ENCODE results near the gene KIF17. TPM values are rescaled to one million over a fixed set of nuclear protein-coding genes. Genes with fewer than 3 reads are reported as not detected.

Gene KIF17
- total RNA-seq, 1 donor from 2014 or later, result 3.5 TPM

GRCh38 chr1:20672265-20672632 is 45.6 kb downstream of the KIF17 start:
- DNase-seq (no peak), ATAC-seq (no peak)
- intact Hi-C loops (cut with micrococcal nuclease), result no loop called here

DNA sequence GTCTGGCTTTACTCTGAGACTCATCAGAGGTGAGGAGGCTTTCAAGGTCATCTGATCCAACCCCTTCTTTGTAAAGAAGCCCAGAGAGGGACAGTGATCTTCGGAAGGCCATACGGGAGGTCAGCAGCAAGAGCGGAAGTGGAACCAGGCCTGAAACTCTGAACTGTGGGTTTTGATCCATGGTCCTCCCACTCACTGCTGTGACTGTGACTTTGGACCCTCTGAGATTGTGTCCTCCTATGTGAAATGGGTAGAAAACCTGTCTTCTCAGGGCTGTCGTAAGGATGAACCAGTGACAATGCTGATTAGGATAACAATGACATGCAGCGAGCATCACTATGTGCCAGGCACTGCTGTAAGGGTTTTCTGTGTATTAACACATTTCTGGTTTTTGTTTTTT is 46.9 kb downstream of the KIF17 start:
- no peak for ATAC-seq
- intact Hi-C loops (cut with micrococcal nuclease), result no loop called here
- no peak for DNase-seq

DNA sequence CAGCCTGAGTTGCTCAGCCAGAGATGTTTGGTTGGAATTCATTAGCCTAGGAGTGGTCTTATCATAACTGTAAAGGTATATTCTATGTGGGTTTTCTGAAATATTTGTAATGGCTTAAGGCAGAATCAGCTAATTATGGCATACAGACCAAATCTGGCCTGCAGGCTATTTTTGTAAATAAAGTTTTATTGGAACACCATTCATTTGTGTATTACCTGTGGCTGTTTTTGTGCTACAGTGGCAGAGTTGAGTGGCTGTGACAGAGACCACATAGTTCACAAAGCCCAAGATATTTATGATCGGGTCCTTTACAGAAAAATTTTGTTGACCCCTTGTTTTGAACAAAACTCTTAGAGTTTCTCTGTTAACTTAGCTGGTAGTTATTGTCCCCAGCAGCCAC is 49.2 kb downstream of the KIF17 start:
- ATAC-seq, result no peak
- DNase-seq, result no peak
- intact Hi-C loops (cut with micrococcal nuclease), result no loop called here

- intact Hi-C loops (cut with micrococcal nuclease), result no loop called here
- ATAC-seq (no peak), DNase-seq (no peak)
These were observed 51.0 kb downstream of the KIF17 start for GRCh38 chr1:20666804-20667203.

GRCh38 chr1:20666146-20666545 is 51.7 kb downstream of the KIF17 start:
- DNase-seq (no peak), ATAC-seq (no peak)
- intact Hi-C loops (cut with micrococcal nuclease), result no loop called here

DNA sequence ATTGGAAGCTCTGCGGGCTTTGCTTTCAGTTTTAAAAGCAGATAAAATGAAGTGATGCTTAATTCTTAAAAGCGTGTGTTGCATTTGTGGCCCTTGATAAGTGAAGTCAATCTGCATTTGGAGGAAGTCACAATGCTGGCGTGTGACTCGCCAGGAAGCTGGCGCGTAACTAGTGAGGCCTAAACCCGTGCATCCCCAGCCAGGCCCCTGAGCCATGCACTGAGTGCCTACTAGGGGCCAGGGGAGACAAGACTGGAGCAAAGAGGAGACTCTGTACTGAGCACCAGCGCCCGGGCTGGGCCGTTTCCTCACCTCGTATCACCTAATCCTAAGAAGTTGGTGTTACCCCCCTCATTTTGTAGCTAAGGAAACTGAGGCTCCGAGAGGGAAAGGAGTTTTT is 52.1 kb downstream of the KIF17 start:
- ATAC-seq, result no peak
- intact Hi-C loops (cut with micrococcal nuclease), result no loop called here
- DNase-seq, result no peak

DNA sequence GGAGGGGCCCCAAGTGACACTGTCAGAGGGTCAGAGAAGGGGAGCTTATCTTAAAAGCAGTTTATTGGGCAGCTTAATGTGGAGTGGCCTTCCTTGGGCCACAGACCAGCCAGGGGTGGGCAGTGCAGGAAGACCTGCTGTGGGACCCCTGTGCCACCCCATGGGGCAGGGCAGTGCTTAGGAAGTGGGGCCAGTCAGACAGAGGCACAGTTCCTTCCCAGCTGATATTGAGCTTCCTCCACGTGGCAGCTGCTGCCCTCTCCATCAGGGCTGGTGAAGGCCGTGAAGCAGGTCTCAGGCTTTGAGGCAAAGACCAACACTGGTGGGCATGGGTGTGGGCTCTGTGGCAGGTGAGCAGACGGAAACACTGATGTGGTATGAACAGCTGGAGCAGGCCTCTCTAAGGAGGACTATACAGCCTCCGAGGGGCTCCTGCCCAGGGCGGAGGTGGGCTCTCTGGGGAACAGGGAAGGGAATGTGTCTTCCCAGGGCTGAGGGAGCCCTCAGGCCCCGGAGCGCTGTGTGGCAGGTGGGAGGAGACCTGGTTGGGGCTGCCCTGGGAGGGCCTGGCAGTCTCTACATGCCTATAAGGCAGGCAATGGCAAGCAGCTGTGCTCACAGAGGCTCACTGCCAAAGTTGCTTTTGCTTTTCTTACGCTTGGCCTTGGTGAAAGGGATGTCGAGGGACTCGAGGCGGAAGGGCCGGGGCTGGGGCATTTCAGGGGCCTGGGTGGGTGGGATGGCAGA is 53.7 kb downstream of the KIF17 start:
- ATAC-seq (no peak), DNase-seq (peak; percentile 17)

DNA sequence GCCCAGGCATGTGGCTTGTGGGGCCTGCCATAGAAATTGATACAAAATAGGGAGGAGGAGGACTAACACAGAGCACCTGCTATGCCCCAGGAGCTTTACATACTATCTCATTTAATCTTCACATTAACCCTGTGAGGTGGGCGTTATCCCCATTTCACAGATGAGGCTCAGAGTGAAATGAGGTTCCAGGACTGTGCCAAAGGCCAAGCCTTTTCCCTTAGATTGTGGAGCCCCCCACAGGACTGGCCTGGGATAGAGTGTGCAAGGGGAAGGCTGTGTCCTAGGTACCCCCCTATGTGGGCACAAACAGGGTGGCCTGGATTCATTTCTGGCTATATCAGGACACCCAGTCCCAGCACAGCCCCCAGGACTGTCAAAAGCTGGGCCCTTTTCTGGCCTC is 54.4 kb downstream of the KIF17 start:
- no peak for DNase-seq
- ATAC-seq, result no peak
- intact Hi-C loops (cut with micrococcal nuclease), result no loop called here

More for the DNA sequence above, 53.7 kb downstream of the KIF17 start:
- intact Hi-C loops (cut with micrococcal nuclease), result no loop called here

- intact Hi-C loops (cut with micrococcal nuclease), result no loop called here
- DNase-seq, result no peak
- ATAC-seq, result no peak
These were observed 55.7 kb downstream of the KIF17 start for GRCh38 chr1:20662110-20662475.

DNA sequence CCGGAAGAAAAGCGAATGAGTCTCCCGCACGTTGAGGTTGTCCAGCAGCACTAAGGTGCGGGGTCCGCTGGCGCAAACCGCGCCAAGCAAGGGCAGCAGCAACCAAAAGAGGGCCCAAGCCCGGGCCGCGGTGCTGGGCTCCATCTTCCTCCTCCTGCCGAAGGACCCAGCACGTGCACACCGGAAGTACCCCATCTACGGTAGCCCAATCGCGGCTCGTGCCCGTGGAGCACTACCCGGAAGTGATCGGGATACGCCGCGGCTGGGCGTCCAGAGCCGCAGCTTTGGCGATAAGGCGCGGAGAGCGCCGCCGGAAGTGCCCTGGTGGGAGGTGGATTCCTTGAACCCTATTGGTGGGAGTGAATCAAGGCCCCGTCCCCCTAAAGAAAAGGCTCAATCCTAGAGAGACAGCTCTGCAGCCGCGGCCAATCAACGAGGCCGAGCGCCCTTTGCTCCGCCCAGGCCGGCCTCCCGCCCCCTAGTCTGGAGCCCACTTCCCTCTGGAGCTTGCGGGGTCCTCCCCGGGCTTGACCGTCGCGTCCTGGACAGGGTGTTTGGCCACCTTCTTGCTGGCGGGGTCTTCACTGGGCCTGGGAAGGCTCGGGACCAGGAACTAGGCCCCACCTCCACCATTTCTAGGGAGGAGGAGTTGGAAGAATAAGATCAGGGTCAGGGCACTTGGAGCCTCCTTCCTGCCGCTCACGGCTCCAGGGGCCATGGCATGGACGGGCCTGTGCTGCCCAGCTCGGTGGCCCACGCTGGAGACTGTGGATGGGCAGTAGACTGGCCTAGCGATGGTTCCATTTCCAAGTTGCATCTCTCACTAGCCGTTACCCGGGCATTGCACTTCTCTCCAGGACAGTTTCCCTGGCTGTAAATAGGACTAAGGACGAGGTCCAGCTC is 56.3 kb downstream of the KIF17 start, which contains the start of gene DDOST:
TSS of gene DDOST (minus strand) at position 163 of the 903 bp plus-strand sequence. CDS start at position 144, 19 bp downstream.
- ATAC-seq, result peak; percentile 95
- intact Hi-C loops (cut with micrococcal nuclease), result no loop called here
- DNase-seq, result peak; percentile 98

DNA sequence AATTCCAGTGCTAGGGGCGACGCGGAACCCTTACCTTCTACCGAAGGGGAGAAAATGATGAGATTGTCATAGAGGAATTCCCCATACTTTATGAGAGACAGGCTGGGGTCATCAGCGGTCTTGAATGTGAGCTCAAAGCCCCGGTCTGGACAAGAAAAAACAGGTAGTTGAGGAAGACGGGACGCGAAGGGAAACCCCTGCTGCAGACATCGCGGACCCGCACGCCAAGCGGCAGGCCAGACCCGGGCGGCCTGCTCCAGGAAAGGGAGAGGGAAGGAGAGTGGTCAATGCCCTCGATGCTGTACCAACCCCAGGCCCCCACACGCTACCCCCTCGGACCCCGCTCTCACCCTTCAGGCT is 57.0 kb downstream of the KIF17 start:
- ATAC-seq, result no peak
- DNase-seq, result no peak
- intact Hi-C loops (cut with micrococcal nuclease), result no loop called here

GRCh38 chr1:20660363-20660762 is 57.4 kb downstream of the KIF17 start:
- no peak for ATAC-seq
- intact Hi-C loops (cut with micrococcal nuclease), result no loop called here
- DNase-seq, result no peak

DNA sequence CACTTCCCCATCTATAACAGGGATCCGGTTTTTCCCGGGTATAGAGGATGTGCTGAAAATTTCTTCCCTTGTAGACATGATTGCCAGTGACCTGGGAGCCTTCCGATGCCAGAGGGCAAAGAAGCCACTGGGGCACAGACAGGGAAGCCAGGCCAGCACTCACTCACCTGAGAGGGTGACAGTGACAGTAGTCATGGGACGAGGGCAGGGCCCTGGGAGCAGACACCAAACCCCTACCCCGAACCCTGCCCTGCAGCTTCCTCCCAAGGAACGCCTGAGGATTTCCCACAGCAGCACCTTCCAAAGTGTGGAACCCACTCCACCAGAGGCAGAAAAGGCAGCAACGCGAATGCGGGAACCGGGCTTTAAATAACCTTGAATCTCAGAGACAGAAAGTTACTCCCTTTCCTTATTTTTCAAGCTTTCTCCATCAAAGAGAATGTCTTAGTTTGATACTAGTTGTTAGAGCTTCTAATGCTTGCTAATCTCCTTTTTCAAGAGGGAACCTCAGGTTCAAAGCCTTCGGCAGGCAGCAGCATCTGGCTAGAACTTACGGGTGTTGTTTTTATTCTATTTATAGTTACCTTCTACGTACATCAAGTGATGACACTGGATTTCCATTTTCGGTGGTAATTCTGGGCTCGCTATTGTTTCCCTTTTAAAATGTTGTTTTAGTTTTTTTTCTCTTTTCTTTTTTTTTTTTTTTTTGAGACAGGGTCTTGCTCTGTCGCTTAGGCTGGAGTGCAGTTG is 59.5 kb downstream of the KIF17 start:
- no peak for ATAC-seq
- intact Hi-C loops (cut with micrococcal nuclease), result no loop called here
- DNase-seq, result no peak

- intact Hi-C loops (cut with micrococcal nuclease), result no loop called here
- no peak for DNase-seq
These were observed 60.8 kb downstream of the KIF17 start for GRCh38 chr1:20657024-20657423.

GRCh38 chr1:20654104-20654690 is 63.6 kb downstream of the KIF17 start:
- peak; percentile 36 for ATAC-seq
- peak; percentile 51 for DNase-seq
- intact Hi-C loops (cut with micrococcal nuclease), result no loop called here

More at GRCh38 chr1:20657024-20657423, 60.8 kb downstream of the KIF17 start:
- ATAC-seq, result no peak

DNA sequence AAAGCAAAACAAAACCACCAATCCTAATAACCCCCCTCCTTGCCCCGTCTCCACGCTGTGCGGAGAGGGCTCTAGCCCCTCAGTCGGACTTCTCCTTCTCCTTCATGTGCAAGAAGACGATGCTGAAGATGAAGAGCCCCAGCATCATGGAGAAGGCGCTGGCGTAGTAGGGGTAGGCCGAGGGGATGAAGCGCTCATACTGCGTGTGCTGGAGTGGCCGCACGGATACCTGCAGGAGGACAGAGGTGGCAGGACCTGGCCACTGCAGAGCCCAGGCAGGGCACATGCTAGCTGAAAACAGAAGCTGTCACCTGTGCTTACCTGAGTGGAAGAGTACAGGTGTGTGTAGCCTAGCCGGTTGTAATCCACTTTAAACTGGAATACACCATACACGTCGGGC is 65.5 kb downstream of the KIF17 start:
- ATAC-seq (no peak), DNase-seq (no peak)
- intact Hi-C loops (cut with micrococcal nuclease), result no loop called here

- no peak for ATAC-seq
- DNase-seq, result no peak
- intact Hi-C loops (cut with micrococcal nuclease), result no loop called here
These were observed 68.9 kb downstream of the KIF17 start for GRCh38 chr1:20648946-20649345.

DNA sequence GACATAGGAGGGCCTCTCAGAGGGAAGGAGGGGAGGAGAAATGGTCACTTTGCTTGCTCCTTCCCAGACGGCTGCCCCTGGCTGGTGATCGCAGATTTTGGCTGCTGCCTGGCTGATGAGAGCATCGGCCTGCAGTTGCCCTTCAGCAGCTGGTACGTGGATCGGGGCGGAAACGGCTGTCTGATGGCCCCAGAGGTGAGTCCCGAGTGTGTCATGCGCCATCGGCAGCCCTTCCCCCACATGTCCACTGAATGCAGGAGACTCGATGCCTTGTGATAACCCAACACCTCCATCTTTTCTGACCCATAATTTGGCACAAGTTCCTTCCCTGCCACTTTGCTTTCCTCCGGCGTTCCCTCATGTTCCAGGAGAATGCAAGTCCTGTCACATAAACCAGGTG is 69.4 kb downstream of the KIF17 start:
- intact Hi-C loops (cut with micrococcal nuclease), result no loop called here
- ATAC-seq, result no peak

GRCh38 chr1:20645414-20645813 is 72.4 kb downstream of the KIF17 start:
- intact Hi-C loops (cut with micrococcal nuclease), result no loop called here
- ATAC-seq, result no peak
- no peak for DNase-seq

More for the DNA sequence above, 69.4 kb downstream of the KIF17 start:
- no peak for DNase-seq
